ENCODE data around the gene AHCY. TPM values are rescaled to one million over a fixed set of nuclear protein-coding genes. Genes with fewer than 3 reads are reported as not detected.

AHCY gene
- total RNA-seq, 1 experiment from 2014 or later = 273 TPM

DNA sequence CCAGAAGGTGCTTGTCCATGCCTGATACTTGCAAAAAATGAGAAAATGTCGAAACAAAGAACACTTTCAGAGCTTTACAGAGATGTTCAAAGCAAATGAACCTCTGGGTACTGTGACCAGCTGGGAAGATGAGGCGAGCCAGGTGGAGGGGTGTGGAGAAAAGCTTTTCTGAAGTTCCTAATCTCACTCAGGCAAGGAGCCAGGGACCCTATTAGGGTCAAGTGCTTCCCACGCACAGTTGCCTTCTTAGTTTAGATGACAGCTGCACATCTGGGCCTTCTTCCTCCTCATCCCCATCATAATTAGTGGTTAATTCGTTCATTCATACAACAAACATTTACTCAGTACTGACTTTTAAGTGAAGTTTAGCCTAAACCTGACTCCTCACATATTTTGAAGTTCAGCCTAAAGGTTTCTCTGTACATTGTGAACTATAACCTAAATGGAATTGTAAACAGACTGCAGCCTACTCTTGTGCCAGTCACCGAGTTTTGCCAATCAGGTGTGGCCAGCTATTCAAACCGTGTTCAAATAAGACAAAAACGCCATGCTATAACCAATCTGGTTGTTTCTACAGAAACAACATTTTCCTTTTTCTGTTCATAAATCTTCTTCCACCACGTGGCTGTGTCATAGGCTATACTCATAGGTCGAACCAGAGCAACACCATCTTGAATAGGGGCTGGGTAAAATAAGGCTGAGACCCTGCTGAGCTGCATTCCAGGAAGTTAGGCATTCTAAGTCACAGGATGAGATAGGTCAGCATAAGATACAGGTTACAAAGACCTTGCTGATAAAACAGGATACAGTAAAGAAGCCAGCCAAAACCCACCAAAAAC is 19.3 kb upstream of the AHCY start:
- CTCF ChIA-PET = no interaction called here
- Histone ChIP-seq H3K4me1 (replicated peaks; ENCODE audit: insufficient read depth) (peaks cover 20% of the 10 kb centered on the region), H3K79me2 (ENCODE audit: low read depth) (no peaks in the 10 kb centered on the region), H3K27ac (no peak overlapping the region), H3K9me3 (ENCODE audit: insufficient read depth, low read depth) (no peaks in the 10 kb centered on the region), H3K9me2 (ENCODE audit: insufficient read depth) (no peaks in the 10 kb centered on the region), H4K20me1 (ENCODE audit: insufficient read depth) (no peaks in the 10 kb centered on the region), H3K27me3 (ENCODE audit: insufficient read depth, low read depth) (no peaks in the 10 kb centered on the region), H3K36me3 (ENCODE audit: low read depth) (no peaks in the 10 kb centered on the region), H3K4me3 (no peak overlapping the region), H3K4me2 (peak overlapping the region; percentile 38), H3F3A (ENCODE audit: insufficient read depth, low read depth) (peaks cover 13% of the 10 kb centered on the region; the same call in 1 of the 2 replicates), H2AFZ (no peak overlapping the region)
- no peak for DNase-seq
- intact Hi-C loops (cut with micrococcal nuclease; ENCODE audit: unreplicated experiment) = no loop called here
- POLR2A ChIA-PET (ENCODE audit: unreplicated experiment) = interaction anchor here (0.6 kb wide), 1 partner anchor 16 kb away, joined by 8 read pairs; no protein-coding TSS in a partner anchor
- TF ChIP-seq, protein P1, sequence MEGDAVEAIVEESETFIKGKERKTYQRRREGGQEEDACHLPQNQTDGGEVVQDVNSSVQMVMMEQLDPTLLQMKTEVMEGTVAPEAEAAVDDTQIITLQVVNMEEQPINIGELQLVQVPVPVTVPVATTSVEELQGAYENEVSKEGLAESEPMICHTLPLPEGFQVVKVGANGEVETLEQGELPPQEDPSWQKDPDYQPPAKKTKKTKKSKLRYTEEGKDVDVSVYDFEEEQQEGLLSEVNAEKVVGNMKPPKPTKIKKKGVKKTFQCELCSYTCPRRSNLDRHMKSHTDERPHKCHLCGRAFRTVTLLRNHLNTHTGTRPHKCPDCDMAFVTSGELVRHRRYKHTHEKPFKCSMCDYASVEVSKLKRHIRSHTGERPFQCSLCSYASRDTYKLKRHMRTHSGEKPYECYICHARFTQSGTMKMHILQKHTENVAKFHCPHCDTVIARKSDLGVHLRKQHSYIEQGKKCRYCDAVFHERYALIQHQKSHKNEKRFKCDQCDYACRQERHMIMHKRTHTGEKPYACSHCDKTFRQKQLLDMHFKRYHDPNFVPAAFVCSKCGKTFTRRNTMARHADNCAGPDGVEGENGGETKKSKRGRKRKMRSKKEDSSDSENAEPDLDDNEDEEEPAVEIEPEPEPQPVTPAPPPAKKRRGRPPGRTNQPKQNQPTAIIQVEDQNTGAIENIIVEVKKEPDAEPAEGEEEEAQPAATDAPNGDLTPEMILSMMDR (conservative IDR thresholded peaks at IDR 0.05) = no peak
- TF ChIP-seq EZH2 (IDR thresholded peaks at IDR 0.05; ENCODE audit: low read depth) = no peak
- BruUV-seq (replicated peaks) = no TSS peak

DNA sequence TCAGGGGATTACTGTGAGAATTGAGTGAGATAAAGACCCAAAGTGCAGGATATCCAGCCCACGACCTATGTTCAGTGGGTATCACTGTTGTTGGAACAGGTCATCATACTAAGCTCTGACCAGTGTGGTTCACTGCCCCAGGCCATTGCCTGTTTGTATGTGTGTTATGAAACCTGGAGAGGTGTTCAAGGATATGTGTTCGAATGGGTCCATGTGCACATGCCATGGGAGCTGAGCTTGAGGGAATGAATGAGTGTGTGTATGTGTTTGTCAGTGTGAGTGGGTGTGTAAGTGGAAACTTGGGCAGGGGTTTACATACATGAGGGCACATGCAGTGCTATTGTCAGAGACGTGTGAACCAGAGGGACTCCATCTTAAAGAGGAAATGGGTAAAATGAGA is 17.7 kb upstream of the AHCY start:
- H3K4me1 ChIP-seq (replicated peaks; ENCODE audit: insufficient read depth) = peaks cover 32% of the 10 kb centered on the region
- no peak overlapping the region for H3K27ac ChIP-seq
- H3K9me2 ChIP-seq (ENCODE audit: insufficient read depth) = no peaks in the 10 kb centered on the region
- no peaks in the 10 kb centered on the region for H3K27me3 ChIP-seq (ENCODE audit: insufficient read depth, low read depth)
- no peaks in the 10 kb centered on the region for H3K9me3 ChIP-seq (ENCODE audit: insufficient read depth, low read depth)
- H4K20me1 ChIP-seq (ENCODE audit: insufficient read depth) = no peaks in the 10 kb centered on the region
- no peaks in the 10 kb centered on the region for H3K36me3 ChIP-seq (ENCODE audit: low read depth)
- H3F3A ChIP-seq (ENCODE audit: insufficient read depth, low read depth) = peaks cover 23% of the 10 kb centered on the region
- no peak overlapping the region for H3K4me3 ChIP-seq
- CTCF ChIA-PET = no interaction called here
- intact Hi-C loops (cut with micrococcal nuclease; ENCODE audit: unreplicated experiment) = no loop called here
- no peak overlapping the region for H3K4me2 ChIP-seq
- TF ChIP-seq EZH2 (IDR thresholded peaks at IDR 0.05; ENCODE audit: low read depth) = no peak
- TF ChIP-seq, protein P1 (conservative IDR thresholded peaks at IDR 0.05) = no peak
- no peaks in the 10 kb centered on the region for H3K79me2 ChIP-seq (ENCODE audit: low read depth)
- no peak overlapping the region for H2AFZ ChIP-seq
- BruUV-seq (replicated peaks) = no TSS peak
- no peak for DNase-seq
- POLR2A ChIA-PET (ENCODE audit: unreplicated experiment) = no interaction called here

DNA sequence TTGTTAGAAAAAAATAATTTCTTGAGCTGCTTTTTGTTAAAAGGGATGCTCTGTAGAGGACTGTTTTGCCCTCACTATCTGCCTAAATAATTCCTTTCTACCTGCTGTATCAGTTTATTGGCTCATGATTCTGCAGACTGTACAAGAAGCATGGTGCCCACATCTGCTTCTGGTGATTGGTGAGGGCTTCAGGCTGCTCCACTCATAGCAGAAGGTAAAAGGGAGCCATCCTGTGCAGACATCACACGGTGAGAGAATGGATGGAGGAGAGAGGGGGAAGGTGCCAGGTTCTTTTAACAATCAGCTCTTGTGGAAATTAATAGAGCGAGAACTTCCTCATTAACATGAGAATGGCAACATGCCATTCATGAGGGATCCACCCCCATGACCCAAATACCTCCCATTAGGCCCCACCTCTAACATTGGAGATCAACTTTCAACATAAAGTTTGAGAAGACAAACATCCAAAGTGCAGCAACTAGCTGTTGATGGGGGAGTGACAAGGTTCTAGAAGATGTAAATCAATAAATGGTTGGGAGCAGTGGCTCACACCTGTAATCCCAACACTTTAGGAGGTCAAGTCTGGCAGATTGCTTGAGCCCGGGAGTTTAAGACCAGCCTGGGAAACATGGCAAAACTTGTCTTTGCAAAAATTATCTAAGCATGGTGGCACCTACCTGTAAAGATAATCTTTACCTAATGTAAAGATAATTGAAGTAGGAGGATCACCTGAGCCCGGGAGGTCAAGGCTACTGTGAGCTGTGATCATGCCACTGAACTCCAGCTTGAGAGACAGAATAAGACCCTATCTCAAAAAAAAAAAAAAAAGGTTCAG is 15.7 kb upstream of the AHCY start:
- Histone ChIP-seq H3K27me3 (ENCODE audit: insufficient read depth, low read depth) (no peaks in the 10 kb centered on the region), H2AFZ (no peak overlapping the region), H3K9me2 (ENCODE audit: insufficient read depth) (no peaks in the 10 kb centered on the region), H3F3A (ENCODE audit: insufficient read depth, low read depth) (peaks cover 40% of the 10 kb centered on the region), H3K79me2 (ENCODE audit: low read depth) (no peaks in the 10 kb centered on the region), H3K27ac (no peak overlapping the region), H3K4me3 (no peak overlapping the region), H3K9me3 (ENCODE audit: insufficient read depth, low read depth) (no peaks in the 10 kb centered on the region), H3K4me2 (no peak overlapping the region), H4K20me1 (ENCODE audit: insufficient read depth) (no peaks in the 10 kb centered on the region), H3K4me1 (replicated peaks; ENCODE audit: insufficient read depth) (peaks cover 48% of the 10 kb centered on the region), H3K36me3 (ENCODE audit: low read depth) (no peaks in the 10 kb centered on the region)
- intact Hi-C loops (cut with micrococcal nuclease; ENCODE audit: unreplicated experiment) = no loop called here
- DNase-seq = no peak
- ChIA-PET POLR2A (ENCODE audit: unreplicated experiment) (interaction anchor here (0.5 to 0.6 kb wide), 3 partner anchors 17 to 150 kb away, joined by 4 to 9 read pairs (median 4); no protein-coding TSS in a partner anchor), CTCF (interaction anchor here (0.6 to 0.8 kb wide), 2 partner anchors 31 to 685 kb away, joined by 3 to 4 read pairs; no protein-coding TSS in a partner anchor)
- TF ChIP-seq EZH2 (IDR thresholded peaks at IDR 0.05; ENCODE audit: low read depth) = no peak
- TF ChIP-seq, protein P1 (conservative IDR thresholded peaks at IDR 0.05) = no peak
- BruUV-seq (replicated peaks) = no TSS peak
